A673 (cell line): ENCODE results near the gene ATXN10. TPM values are rescaled to one million over a fixed set of nuclear protein-coding genes. Genes with fewer than 3 reads are reported as not detected.

Experiments used
- BruUV-seq: library from RNA; stranded (reverse); fragments of 400-500 nt; replicated peaks from 2 replicates; lab custom pipeline; 2021; lab: Mats Ljungman, UMichigan
- CTCF ChIA-PET: fragments of 300-600 bp; sonication (Branson Sonifier 250); formaldehyde crosslinking; loops from one replicate; lab custom pipeline; 2022; ENCODE audit warnings: antibody characterized with exemption; lab: Charles Lee
- POLR2A ChIA-PET: fragments of 300-600 bp; sonication (Branson Sonifier 250); formaldehyde crosslinking; loops from one replicate; lab custom pipeline; 2022; ENCODE audit warnings: antibody characterized with exemption; ENCODE audit not compliant: low non-redundant PET; lab: Charles Lee
- DNase-seq: peaks from one replicate; pipeline ENCODE4 v3.0.0-alpha.2; 2015; ENCODE audit warnings: low spot score
- H3K27ac ChIP-seq: fragments of 200-600 bp; sonication (generic); 2 replicates; pipeline ENCODE4 v1.5.1; 2016; ENCODE audit warnings: mixed run types, low read depth, mild to moderate bottlenecking, mixed read lengths, antibody characterized with exemption, low read length; ENCODE audit not compliant: poor library complexity, severe bottlenecking
- H3K27me3 ChIP-seq: fragments of 200-600 bp; sonication (generic); replicated peaks from 2 replicates; pipeline ENCODE4 v1.6.1; 2017; ENCODE audit warnings: mixed run types, low read depth, mild to moderate bottlenecking, mixed read lengths, antibody characterized with exemption, low read length; ENCODE audit not compliant: insufficient read depth, poor library complexity
- H3K36me3 ChIP-seq: fragments of 200-600 bp; sonication (generic); 2 replicates; pipeline ENCODE4 v1.6.1; 2016; ENCODE audit warnings: mixed run types, mild to moderate bottlenecking, mixed read lengths, antibody characterized with exemption, low read length; ENCODE audit not compliant: insufficient read depth, poor library complexity, severe bottlenecking
- H3K4me1 ChIP-seq: fragments of 200-600 bp; sonication (generic); 2 replicates; pipeline ENCODE4 v1.6.1; 2017; ENCODE audit warnings: mixed run types, mild to moderate bottlenecking, mixed read lengths, antibody characterized with exemption, low read length; ENCODE audit not compliant: insufficient read depth, poor library complexity, severe bottlenecking
- H3K4me3 ChIP-seq: fragments of 200-600 bp; sonication (generic); 2 replicates; pipeline ENCODE4 v1.5.1; 2016; ENCODE audit warnings: low read depth, mixed run types, mild to moderate bottlenecking, mixed read lengths, low read length; ENCODE audit not compliant: poor library complexity, severe bottlenecking
- H3K9me3 ChIP-seq: fragments of 200-600 bp; sonication (generic); 2 replicates; pipeline ENCODE4 v1.6.1; 2016; ENCODE audit warnings: mixed run types, low read depth, mild to moderate bottlenecking, mixed read lengths, antibody characterized with exemption, low read length; ENCODE audit not compliant: poor library complexity, severe bottlenecking
- EZH2 ChIP-seq: fragments of 200-600 bp; sonication (generic); IDR thresholded peaks from 2 replicates; pipeline ENCODE4 v1.6.1; 2017; ENCODE audit warnings: borderline replicate concordance, low read depth, mild to moderate bottlenecking, mixed read lengths, antibody characterized with exemption, low read length; ENCODE audit not compliant: poor library complexity, severe bottlenecking
- intact Hi-C: fragments of 100-400 bp; cut with micrococcal nuclease; formaldehyde crosslinking; loops from one replicate; pipeline ENCODE4 v1.10.0; 2022; ENCODE audit not compliant: unreplicated experiment
- total RNA-seq: library from RNA; stranded (reverse); gene quantifications from 2 replicates; pipeline ENCODE4 v1.2.3, GENCODE V29; 2021
- TF ChIP-seq, protein P1 (sequence below): fragments of 300-800, 200-600 bp; sonication (generic); conservative IDR thresholded peaks from 2 replicates; pipeline ENCODE4 v1.5.1; 2017; ENCODE audit warnings: low read depth, mild to moderate bottlenecking, antibody characterized with exemption, low read length, moderate library complexity, mixed read lengths

ATXN10 gene
- total RNA-seq, 1 experiment from 2014 or later: 294 TPM

- no peaks in the 10 kb centered on the region for H3K4me1 ChIP-seq
- no peak for TF ChIP-seq EZH2
- TF ChIP-seq, protein P1, sequence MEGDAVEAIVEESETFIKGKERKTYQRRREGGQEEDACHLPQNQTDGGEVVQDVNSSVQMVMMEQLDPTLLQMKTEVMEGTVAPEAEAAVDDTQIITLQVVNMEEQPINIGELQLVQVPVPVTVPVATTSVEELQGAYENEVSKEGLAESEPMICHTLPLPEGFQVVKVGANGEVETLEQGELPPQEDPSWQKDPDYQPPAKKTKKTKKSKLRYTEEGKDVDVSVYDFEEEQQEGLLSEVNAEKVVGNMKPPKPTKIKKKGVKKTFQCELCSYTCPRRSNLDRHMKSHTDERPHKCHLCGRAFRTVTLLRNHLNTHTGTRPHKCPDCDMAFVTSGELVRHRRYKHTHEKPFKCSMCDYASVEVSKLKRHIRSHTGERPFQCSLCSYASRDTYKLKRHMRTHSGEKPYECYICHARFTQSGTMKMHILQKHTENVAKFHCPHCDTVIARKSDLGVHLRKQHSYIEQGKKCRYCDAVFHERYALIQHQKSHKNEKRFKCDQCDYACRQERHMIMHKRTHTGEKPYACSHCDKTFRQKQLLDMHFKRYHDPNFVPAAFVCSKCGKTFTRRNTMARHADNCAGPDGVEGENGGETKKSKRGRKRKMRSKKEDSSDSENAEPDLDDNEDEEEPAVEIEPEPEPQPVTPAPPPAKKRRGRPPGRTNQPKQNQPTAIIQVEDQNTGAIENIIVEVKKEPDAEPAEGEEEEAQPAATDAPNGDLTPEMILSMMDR: no peak
- BruUV-seq: no TSS peak
- H3K9me3 ChIP-seq: peaks cover 14% of the 10 kb centered on the region
- no peak overlapping the region for H3K4me3 ChIP-seq
- CTCF ChIA-PET: no interaction called here
- no peaks in the 10 kb centered on the region for H3K36me3 ChIP-seq
- intact Hi-C loops: no loop called here
- POLR2A ChIA-PET: no interaction called here
- no peak for DNase-seq
- H3K27ac ChIP-seq: no peak overlapping the region
- H3K27me3 ChIP-seq: peaks cover 24% of the 10 kb centered on the region
Observed at GRCh38 chr22:45871721-45872120, 200.1 kb downstream of the ATXN10 start.

DNA sequence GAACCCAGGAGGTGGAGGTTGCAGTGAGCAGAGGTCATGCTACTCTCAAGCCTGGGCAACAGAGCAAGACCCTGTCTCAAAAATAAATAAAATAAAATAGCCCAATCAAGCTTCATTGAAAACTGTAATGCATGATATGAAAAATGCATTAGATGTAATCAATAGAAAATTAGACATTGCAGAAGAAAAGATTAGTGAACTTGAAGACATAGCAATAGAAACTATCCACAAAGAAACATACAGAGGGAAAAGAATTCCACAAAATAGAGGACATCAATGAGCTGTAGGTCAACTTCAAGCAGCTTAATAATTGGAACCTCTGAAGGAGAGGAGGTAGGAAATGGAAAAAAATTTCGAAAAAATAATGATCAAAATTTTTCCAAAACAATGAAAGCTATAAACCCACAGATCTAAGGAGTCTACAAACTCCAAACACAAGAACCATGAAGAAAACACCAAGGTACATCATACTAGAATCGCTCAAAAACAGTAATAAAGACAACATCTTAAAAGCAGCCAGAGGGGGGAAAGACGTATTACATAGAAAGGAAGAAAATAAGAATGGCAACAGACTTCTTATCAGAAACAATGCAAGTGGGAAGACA lies 201.1 kb downstream of the ATXN10 start:
- no peak for DNase-seq
- no TSS peak for BruUV-seq
- Histone ChIP-seq H3K4me1 (no peaks in the 10 kb centered on the region), H3K9me3 (peaks cover 14% of the 10 kb centered on the region), H3K4me3 (no peak overlapping the region), H3K27me3 (peaks cover 13% of the 10 kb centered on the region), H3K27ac (no peak overlapping the region), H3K36me3 (no peaks in the 10 kb centered on the region)
- intact Hi-C loops: no loop called here
- POLR2A ChIA-PET: no interaction called here
- CTCF ChIA-PET: interaction anchor here (0.7 kb wide), 1 partner anchor 8 kb away, joined by 4 read pairs; no protein-coding TSS in a partner anchor
- TF ChIP-seq, protein P1: no peak
- TF ChIP-seq EZH2: no peak

DNA sequence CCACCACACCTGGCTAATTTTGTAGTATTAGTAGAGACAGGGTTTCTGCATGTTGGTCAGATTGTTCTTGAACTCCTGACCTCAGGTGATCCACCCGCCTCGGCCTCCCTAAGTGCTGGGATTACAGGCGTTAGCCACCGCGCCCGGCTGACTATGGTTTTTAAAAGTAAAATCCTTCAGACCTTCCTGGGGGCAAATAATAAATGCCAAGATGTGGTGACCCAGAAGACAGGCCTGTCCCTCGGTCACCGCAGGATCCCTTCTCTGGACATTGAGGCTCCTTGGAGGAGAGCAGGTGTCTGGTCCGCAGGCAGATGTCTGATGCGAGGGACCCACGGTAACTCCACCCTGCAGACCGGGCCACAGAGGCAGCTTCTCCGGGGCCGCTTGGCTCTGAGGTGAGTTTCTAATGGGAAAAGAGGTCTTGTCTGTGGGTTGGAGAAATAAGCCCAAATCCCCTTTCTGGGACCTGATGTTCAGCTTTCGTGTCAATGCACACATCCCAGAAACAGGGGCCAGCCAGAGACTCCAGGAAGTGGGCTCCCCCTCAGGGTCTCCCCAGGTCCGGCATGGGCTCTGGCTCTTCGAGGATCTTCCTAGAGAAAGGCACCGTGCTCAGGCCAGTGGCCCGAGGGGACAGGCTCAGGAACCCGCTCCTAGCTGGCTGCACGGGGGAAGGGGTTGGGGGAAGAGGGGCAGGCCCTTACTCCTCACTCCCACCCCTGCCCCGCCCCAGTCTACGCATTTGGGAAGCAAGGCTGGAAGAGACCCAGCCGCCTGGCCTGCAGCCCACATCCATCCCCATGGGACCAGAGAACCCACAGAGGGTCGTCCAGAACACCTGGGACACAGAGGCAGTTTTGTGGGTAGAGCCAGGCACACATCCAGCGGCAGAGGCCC lies 204.8 kb downstream of the ATXN10 start:
- intact Hi-C loops: no loop called here
- Histone ChIP-seq H3K9me3 (peaks cover 14% of the 10 kb centered on the region), H3K4me3 (no peak overlapping the region), H3K4me1 (no peaks in the 10 kb centered on the region), H3K27ac (no peak overlapping the region), H3K27me3 (peaks cover 15% of the 10 kb centered on the region), H3K36me3 (no peaks in the 10 kb centered on the region)
- BruUV-seq: no TSS peak
- CTCF ChIA-PET: no interaction called here
- DNase-seq: no peak
- POLR2A ChIA-PET: interaction anchor here (0.6 kb wide), 1 partner anchor 1974 kb away, joined by 3 read pairs; no protein-coding TSS in a partner anchor
- TF ChIP-seq, protein P1: no peak
- TF ChIP-seq EZH2: no peak
